Hematopoietic multipotent progenitor cell (in vitro differentiated cells): Measurements from ENCODE around the gene CDC42EP5. TPM values are rescaled to one million over a fixed set of nuclear protein-coding genes. Genes with fewer than 3 reads are reported as not detected.
"Not testable (repeated sequence)": the region's sequence is repeated elsewhere in the genome, so short reads cannot be mapped to it uniquely, and the experiment has no call there.

Source experiments
- DNase-seq, 3 donors: peaks; one replicate each; pipeline ENCODE4 v3.0.0-alpha.2; 2011 to 2015; ENCODE audit warnings: low read depth in 2 of 3, low spot score in 2 of 3
- total RNA-seq: library from RNA; depleted of rRNA; stranded (reverse); fragments of >200 nt; gene quantifications from one replicate; pipeline ENCODE4 v1.2.3, GENCODE V29; 2012

CDC42EP5 gene
- total RNA-seq, 1 donor, result 0.54 TPM

DNA sequence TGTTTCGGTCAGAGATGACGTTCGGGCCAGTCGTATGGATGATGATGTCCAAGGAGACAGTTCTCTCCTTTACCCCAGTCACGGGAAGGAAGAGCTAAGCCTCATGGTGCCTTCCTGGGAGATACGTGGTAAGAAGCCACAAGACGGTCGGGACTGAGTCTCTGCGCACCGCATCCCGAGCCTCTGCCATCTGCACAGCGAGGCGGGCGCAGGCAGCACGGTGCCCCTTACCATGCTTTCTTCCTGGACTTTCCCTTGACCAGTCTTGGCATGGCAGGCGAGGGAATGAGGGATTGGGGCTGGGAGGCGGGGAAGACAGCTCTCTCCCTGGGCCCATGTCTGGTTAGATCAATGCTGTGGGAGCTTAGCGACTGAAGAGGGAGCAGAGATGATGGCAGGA is 19.5 kb upstream of the CDC42EP5 start:
- DNase-seq, result no peak

DNA sequence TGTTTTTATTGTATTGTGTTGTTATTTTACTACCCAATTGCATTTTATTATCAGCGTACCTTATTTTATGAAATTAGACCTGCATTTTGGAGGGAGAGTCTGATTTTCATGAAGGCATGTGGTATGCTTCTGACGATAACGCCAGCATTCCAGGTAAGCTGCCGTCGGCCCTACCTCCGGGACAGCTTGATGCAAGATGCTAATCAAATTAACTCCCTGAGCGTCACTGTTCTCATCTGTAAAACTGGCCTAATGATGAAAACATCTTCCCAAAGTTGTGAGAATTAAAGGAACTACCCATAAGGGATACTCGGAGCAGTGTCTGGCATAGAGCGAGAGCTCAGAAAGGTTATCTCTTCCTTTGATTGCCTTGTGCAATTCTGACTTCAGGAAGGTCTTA is 16.7 kb upstream of the CDC42EP5 start:
- no peak for DNase-seq

DNA sequence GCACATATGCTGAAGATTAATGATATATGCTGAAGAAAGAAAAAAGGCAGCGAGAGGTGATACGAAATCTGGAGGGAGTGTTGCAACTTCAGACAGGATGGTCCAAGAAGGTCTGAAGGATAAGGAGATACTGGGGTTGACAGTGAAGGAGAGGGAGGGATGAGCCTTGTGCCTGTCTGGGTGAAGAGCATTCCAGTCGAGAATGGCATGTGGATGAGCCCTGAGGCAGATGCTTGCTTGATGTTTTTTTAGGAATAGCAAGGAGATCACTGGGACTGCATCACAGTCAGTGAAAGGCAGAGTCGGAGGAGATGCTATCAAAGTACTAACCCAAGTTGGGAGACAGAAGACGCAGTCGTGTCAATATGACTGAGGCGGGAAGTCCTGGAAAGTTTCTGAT is 16.2 kb upstream of the CDC42EP5 start:
- DNase-seq, result no peak

DNA sequence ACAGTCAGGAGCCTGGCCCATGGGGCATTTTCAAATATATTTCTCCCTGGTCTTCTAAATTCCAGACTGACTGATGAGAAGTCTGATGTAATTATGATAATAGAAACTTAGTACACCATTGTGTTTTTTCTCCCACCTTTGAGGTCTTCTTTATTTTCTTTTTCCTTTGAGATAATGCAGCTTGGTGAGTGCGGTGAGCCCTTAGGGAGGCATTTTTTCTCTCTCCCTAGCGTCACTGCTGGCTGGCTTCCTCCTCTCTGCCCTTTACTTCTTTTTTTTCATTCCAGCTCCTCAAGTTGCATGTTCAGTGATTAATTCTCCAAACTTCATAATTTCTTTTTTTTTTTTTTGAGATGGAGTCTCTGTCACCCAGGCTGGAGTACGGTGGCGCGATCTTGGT is 12.8 kb upstream of the CDC42EP5 start:
- DNase-seq, result peak in 1 of 3 donors; percentile 49

DNA sequence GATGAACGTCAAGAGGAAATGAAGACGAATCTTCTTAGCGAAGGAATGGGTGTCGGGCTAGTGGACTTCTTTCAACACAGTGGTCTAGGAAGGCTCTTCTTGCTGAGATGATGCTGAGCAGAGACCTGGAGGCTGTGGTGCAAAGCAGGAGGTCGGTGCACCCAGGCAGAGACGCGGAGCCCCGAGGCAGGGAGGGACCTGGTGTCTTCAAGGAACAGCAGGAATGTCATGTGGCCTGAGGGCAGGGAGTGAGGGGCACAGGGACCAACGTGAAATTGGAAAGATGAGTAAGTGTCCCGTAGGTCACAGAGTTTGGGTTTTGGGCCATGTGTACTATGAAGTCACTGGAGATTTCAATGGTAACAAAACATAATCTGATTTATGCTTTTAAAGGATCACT is 11.4 kb upstream of the CDC42EP5 start:
- DNase-seq, result no peak

DNA sequence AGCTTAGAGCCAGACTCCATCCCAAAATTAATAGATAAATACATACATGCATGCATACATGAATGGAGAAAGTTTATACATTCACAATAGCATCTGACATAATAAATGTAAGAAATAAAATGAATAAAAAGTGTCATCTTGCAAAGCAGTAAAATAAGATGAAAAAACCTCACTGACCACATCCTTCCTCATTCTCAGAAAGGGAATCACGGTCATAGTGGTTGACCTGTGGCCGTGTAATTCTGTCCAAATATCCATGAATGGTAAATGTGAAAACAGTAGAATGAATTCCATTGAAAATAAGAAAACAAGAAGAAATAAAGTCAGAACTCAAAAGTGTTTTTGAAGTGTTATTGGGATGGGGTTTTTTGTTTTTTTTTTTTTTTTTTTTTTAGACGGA is 9.8 kb upstream of the CDC42EP5 start:
- peak in 2 of 3 donors; percentile 47 to 79 for DNase-seq

DNA sequence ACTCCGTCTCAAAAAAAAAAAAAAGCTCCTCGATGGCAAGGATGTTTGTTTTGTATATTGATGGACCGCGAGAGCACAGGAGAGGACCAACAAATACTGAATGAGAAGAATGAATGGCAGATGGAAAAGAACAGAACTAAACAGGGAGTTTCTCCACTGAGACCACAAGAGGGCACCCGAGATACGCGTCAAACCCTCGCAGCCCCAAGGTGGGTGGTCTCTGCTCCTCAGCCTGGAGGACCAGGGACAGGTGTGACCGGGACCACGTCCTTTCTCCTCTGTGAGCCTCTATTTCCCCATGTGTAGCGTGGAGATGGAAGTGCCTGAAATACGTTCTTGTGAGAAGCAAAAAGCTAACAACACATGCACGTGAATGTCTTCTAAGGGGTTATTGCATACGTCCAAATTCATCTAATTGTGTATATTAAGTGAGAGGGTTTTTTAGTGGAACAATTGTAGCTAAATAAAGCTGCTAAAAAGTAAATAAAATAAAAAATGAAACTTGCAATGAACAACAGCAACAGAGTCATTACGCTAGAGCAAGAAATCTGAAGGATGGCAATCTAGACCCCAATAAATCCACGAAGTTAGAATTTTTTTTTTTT is 8.3 kb upstream of the CDC42EP5 start:
- peak in 2 of 3 donors; percentile 66 to 70 for DNase-seq

DNA sequence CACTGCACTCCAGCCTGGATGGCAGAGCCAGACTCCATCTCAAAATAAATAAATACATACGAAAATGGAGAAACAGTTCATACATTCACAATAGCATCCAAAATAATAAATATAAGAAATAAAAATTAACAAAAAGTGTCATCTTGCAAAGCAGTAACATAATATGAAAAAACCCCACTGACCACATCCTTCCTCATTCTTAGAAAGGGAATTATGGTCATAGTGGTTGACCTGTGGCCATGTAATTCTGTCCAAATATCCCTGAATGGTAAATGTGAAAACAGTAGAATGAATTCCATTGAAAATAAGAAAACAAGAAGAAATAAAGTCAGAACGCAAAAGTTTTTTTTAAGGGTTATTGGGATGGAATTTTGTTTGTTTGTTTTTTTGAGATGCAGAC is 7.0 kb upstream of the CDC42EP5 start:
- peak in 2 of 3 donors; percentile 32 to 46 for DNase-seq

DNA sequence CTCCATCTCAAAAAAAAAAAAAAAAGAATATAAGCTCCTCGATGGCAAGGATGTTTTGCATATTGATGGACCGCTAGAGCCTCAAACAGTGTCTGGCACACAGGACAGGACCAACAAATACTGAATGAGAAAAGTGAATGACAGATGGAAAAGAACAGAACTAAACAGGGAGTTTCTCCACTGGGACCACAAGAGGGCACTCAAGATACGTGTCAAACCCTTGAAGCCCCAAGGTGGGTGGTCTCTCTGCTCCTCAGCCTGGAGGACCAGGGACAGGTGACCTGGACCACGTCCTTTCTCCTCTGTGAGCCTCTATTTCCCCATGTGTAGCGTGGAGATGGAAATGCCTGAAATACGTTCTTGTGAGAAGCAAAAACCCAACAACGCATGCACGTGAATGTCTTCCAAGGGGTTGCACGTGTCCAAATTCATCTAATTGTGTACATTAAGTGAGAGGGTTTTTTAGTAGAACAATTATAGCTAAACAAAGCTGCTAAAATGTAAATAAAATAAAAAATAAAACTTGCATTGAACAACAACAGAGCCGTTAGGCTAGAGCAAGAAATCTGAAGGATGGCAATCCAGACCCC is 5.7 kb upstream of the CDC42EP5 start:
- peak in 2 of 3 donors; percentile 57 to 72 for DNase-seq

DNA sequence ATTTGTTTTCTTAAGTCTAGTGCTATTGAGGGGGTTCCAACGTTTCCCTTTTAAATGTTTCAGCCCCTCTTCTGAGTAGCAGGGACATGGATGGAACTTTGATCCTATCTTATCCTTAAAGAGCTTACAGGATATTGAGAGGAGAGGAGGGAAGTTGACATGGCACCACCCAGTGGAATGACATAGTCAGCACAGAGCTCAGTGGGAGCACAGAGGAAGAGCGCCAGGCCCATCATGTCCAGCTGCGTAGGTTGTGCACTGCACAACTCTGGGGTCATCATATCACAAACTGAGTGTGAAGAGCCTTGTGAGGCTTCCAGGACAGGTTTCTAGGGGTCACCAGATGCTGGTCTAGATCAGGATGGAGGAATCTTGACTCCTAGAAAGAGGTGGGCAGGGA is 4.6 kb upstream of the CDC42EP5 start:
- DNase-seq, result no peak

DNA sequence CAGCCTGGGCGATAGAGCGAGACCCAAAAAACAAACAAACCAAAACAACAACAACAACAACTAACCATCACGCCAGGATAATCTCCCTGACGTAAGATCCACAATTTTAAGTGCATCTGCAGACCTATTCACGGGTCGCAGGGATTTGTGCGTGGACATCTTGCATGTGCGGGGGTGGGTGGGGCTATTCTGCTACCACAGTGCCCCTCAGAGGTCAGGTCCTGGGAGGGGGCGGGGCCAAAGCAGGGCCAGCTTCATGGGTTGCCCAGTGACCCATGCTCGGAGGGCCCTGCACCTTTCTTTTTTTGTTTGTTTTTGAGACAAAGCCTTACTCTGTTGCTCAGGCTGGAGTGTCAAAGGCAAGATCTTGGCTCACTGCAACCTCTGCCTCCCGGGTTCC is 2.6 kb upstream of the CDC42EP5 start:
- DNase-seq, result no peak

DNA sequence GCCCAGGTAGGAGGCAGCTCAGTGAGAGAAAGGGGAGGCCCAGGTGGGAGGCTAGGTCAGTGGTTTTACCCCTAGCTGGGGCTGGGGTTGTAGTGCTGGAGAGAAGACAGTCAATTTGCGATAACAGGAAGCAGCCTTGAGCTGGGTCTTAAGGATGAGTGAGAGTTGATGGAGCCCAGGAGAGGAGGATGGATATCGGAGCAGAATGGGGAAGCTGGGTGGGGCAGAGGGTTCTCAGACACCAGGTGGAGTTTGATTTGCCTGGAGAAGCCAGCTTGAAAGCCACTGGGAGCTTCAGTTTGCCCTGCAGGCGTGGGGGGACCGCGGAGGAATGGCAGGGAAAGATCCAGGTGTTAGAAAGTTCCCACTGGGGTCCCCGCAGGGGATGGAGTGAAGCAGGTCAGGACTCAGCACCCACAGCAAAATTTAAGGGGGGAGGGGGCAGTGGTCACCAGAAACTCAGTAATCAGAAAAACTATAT is 836 bp upstream of the CDC42EP5 start:
- no peak for DNase-seq

DNA sequence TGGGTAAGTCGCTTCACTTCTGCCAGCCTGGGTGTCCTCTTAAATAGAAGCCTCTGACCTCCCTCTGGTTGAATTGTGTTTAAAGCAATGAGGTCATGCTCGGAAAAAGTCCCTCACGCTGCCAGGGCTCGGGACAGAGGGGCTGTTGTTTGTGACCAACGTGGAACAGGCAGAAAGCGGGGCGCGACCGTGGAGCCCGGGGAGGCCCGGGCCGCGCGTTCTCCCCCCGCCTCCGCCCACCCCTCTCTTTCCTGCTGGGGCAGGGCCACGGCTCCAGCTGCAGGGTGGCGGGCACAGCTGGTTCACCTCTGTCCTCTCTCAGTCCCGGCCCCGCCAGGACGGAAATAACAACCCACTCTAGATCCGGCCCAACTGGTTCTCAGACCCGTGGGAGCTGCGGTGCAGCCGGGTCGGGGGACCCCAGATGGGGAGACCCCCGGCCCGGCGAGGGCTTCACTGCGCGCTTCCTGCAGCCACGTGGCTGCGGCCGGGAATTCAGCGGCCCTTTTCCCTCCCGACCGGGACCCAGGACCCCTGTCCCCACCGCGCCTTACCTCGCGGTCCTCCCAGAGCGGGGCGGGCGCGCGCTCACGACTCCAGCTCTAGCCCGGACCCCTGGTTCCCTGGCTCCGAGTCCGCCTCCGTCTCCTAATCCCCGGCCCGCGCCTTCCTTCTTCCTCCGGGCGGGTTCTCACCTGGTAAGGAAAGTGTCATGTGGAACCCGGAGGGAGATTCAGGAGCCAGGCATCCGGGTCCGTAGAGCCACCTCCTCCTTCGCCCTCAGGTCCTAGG is 1.9 kb downstream of the CDC42EP5 start:
- DNase-seq, result peak in 2 of 3 donors; percentile 34 to 38

DNA sequence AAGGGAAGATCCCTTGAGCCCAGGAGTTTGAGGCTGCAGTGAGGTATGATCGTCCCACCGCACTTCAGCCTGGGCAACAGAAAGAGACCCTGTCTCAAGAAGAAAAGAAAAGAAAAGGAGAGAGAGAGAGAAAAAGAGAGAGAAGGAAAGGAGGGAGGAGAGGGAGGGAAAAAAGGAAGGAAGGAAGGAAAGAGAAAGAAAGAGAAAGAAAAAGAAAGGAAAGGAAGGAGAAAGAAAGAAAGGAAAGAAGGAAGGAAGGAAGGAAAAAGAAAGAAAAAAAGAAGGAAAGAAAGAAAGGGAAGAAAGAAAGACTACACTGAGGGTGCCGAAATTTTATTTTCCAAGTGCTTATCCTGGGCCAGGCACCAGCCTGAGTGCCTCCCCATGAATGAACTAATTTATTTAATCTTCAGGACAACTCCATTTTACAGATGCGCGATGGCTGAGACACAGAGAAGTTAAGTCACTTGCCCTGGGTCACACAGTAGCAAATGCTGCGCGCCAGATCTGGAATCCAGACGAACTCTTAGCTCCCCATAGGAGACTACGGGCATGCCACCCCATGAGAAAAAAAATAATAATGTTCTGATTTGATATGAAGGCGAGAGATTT is 2.7 kb downstream of the CDC42EP5 start:
- DNase-seq, result no peak

DNA sequence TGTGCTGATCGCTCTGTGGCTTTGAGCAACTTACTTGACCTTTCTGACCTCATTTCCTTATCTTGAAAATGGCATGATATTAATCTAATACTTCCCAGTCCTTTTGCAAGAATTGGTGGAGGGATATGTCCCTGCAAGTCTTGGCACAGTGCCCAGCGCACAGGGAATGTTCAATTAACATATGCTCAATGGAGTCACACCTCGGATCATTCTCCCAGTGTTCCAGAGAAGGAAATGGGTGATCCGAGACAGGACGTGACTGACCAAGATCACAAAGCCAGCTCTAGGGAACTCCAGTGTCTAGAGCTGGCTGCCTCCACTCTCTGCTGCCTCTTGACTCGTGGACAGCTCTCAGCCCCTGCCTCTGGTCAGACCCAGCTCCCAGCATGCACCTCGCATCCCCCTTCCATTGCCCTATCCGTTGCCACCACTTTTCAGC is 3.6 kb downstream of the CDC42EP5 start:
- DNase-seq, result no peak

DNA sequence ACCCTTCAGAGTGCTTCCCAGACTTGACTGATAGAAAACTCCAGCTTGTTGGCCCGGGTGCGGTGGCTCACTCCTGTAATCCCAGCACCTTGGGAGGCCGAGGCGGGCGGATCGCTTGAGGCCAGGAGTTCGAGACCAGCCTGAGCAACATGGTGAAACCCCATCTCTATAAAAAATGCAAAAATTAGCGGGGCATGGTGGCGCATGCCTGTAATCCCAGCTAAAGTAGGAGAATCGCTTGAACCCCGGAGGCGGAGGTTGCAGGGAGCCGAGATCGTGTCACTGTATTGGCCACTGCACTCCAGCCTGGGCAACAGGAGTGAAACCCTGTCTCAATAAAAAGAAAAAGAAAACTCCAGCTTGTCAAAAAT is 7.0 kb downstream of the CDC42EP5 start:
- DNase-seq, result not testable (repeated sequence)

DNA sequence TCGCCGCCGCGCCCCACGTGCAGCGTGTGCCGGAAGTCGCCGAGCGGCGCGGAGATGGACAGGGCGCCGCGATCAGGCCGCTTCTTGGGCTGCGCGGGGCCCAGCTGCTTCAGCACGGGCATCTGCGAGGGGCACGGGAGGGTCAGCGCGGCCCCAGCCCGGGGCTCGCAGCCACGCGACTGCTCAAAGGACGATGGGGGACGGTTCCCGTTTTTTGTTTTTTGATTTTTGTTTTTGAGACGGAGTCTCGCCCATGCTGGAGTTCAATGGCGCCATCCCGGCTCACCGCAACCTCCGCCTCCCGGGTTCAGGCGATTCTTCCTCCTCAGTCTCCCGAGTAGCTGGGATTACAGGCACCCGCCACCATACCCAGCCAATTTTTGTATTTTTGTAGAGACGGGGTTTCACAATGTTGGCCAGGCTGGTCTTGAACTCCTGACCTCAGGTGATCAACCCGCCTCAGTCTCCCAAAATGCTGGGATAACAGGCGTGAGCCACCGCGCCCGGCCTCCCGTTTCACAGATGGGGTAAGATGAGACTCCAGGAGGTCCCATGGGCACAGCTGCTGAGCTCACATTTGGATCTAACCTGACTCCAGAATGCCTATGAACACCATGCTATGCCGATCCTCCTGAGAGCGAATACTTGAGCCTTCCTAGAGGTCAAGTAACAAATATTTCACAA is 7.5 kb downstream of the CDC42EP5 start:
- no peak for DNase-seq

DNA sequence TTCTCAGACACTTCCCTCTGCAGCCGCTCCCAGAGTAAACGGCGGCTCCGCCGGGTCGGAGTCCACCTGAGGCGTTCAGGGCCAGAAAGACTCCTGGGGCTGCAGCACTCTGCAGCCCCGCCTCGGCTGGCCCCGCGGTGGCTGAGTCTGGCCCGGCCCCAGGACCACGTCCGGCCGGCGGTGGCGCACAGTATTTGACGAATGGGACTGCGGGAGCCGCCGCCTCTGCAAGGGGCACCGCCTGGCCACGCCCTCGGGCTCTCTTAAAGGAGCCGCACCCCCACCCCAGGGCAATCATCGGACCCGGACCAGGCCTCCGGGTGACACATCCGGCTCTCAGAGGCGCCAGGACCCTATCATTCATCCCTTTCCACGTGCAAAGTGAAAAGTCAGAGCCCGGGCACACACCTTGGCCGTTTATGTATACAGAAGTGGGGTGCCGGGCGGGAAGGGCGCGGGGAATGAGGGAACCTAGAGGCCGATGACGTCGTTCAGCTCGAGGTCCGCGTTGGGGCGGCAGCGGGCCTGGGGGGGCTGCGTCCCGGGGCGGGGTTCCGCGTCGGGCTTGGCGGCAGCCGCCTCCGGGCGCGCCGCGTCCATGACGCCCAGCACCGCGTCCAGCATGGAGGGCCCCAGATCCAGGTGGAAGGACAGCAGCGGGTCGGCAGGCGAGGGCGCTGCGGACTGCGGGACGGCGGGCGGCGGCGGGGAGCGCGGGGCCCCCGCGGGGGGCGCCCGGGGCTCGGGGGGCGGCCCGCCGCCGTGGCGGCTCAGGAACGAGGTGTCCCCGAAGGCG is 8.3 kb downstream of the CDC42EP5 start:
- peak in 2 of 3 donors; percentile 85 to 89 for DNase-seq

DNA sequence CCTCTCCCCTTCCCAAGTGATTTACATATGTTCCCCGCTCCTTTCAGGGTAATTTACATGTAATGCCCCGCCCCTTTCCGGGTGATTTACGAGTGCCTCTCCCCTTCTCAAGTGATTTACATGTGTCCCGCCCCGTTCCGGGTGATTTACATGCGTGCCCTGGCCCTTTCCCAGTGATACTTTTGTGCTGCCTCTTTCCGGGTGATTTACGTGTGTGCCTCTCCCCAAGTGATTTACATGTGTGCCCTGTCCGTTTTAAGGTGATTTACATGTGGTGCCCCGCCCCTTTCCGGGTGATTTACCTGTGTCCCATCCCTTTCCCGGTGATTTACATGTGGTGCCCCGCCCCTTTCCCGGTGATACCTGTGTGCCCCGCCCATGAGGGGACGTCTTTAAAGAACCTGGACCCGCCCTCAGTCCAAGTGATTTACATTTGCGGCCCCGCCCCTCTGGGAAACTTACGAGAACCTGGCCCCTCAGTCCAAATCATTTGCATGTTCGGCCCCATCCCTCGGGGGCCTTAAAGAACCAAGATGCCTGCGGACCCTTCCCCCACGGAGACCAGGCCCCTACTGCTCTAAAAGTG is 9.0 kb downstream of the CDC42EP5 start:
- DNase-seq, result peak; percentile 68 to 92 (median 91)
